HEK293T (cell line): ENCODE measurements around the gene DDX11.
"Not testable (repeated sequence)": the region's sequence is repeated elsewhere in the genome, so short reads cannot be mapped to it uniquely, and the experiment has no call there.

Experiments used
- CTCF ChIA-PET: fragments of 350-600 bp; formaldehyde crosslinking; extraction: SDS; loops from one replicate; lab custom pipeline; 2021; ENCODE audit warnings: antibody characterized with exemption, inconsistent platforms; lab: Yijun Ruan, JAX
- POLR2A ChIA-PET: fragments of 350-600 bp; formaldehyde crosslinking; extraction: SDS; loops from one replicate; lab custom pipeline; 2020; ENCODE audit warnings: antibody characterized with exemption, inconsistent platforms; lab: Yijun Ruan, JAX
- DNase-seq: peaks from one replicate; pipeline ENCODE4 v3.0.0; 2012; ENCODE audit warnings: mixed read lengths; ENCODE audit errors: extremely low spot score
- ARNT ChIP-seq: fragments of 450-650 bp; IDR thresholded peaks from 2 replicates; pipeline ENCODE4 v1.6.1; 2017; ENCODE audit warnings: mild to moderate bottlenecking
- BHLHE40 ChIP-seq: fragments of 450-650 bp; IDR thresholded peaks from 2 replicates; pipeline ENCODE4 v1.6.1; 2016; ENCODE audit warnings: mild to moderate bottlenecking, moderate library complexity, borderline replicate concordance
- CTBP1 ChIP-seq: fragments of 450-650 bp; IDR thresholded peaks from 2 replicates; pipeline ENCODE4 v1.6.1; 2016; ENCODE audit warnings: borderline replicate concordance
- ELF4 ChIP-seq: fragments of 450-650 bp; IDR thresholded peaks from 2 replicates; pipeline ENCODE4 v1.6.1; 2017; ENCODE audit warnings: antibody characterized with exemption
- FOXA1 ChIP-seq: fragments of 450-650 bp; IDR thresholded peaks from 2 replicates; pipeline ENCODE4 v1.6.1; 2016; ENCODE audit warnings: mild to moderate bottlenecking
- FOXK2 ChIP-seq: fragments of 450-650 bp; IDR thresholded peaks from 2 replicates; pipeline ENCODE4 v1.6.1; 2016; ENCODE audit warnings: mild to moderate bottlenecking
- FOXM1 ChIP-seq: fragments of 450-650 bp; IDR thresholded peaks from 2 replicates; pipeline ENCODE4 v1.6.1; 2017; ENCODE audit warnings: mild to moderate bottlenecking, borderline replicate concordance
- HDGF ChIP-seq: fragments of 450-650 bp; IDR thresholded peaks from 2 replicates; pipeline ENCODE4 v1.6.1; 2017; ENCODE audit warnings: antibody characterized with exemption, borderline replicate concordance
- L3MBTL2 ChIP-seq: fragments of 450-650 bp; conservative IDR thresholded peaks from 2 replicates; pipeline ENCODE4 v1.6.1; 2016; ENCODE audit warnings: mild to moderate bottlenecking
- LEF1 ChIP-seq: fragments of 450-650 bp; IDR thresholded peaks from 2 replicates; pipeline ENCODE4 v1.6.1; 2017; ENCODE audit warnings: mild to moderate bottlenecking, borderline replicate concordance
- NFRKB ChIP-seq: fragments of 450-650 bp; IDR thresholded peaks from 2 replicates; pipeline ENCODE4 v1.6.1; 2016; ENCODE audit warnings: mild to moderate bottlenecking, moderate library complexity
- PKNOX1 ChIP-seq: fragments of 450-650 bp; IDR thresholded peaks from 2 replicates; pipeline ENCODE4 v1.6.1; 2016
- SP1 ChIP-seq: fragments of 450-650 bp; IDR thresholded peaks from 2 replicates; pipeline ENCODE4 v1.6.1; 2017
- SUZ12 ChIP-seq: fragments of 450-650 bp; IDR thresholded peaks from 2 replicates; pipeline ENCODE4 v1.6.1; 2016; ENCODE audit warnings: mild to moderate bottlenecking
- TARDBP ChIP-seq: fragments of 450-650 bp; IDR thresholded peaks from 2 replicates; pipeline ENCODE4 v1.6.1; 2016
- ZNF384 ChIP-seq: fragments of 450-650 bp; IDR thresholded peaks from 2 replicates; pipeline ENCODE4 v1.6.1; 2016

The DDX11 gene

GRCh38 chr12:31041033-31041564, 32.6 kb upstream of the DDX11 start:
- TF ChIP-seq FOXK2: no peak
- no peak for TF ChIP-seq BHLHE40
- no peak for TF ChIP-seq L3MBTL2
- TF ChIP-seq CTBP1: no peak
- no peak for TF ChIP-seq ARNT
- TF ChIP-seq FOXA1: no peak
- TF ChIP-seq SUZ12: no peak
- no peak for TF ChIP-seq NFRKB
- TF ChIP-seq HDGF: no peak
- no peak for TF ChIP-seq ELF4
- no peak for DNase-seq
- CTCF ChIA-PET: no interaction called here
- POLR2A ChIA-PET: no interaction called here

GRCh38 chr12:31050143-31050542, 23.5 kb upstream of the DDX11 start:
- POLR2A ChIA-PET, CTCF ChIA-PET, DNase-seq: not testable (repeated sequence)

- POLR2A ChIA-PET, CTCF ChIA-PET, DNase-seq: not testable (repeated sequence)
These were observed 23.1 kb upstream of the DDX11 start for GRCh38 chr12:31050548-31050947.

GRCh38 chr12:31051692-31052091, 22.0 kb upstream of the DDX11 start:
- DNase-seq, CTCF ChIA-PET: not testable (repeated sequence)

GRCh38 chr12:31052121-31052520, 21.5 kb upstream of the DDX11 start:
- CTCF ChIA-PET, DNase-seq, POLR2A ChIA-PET: not testable (repeated sequence)

More at GRCh38 chr12:31051692-31052091, 22.0 kb upstream of the DDX11 start:
- POLR2A ChIA-PET: not testable (repeated sequence)

GRCh38 chr12:31052666-31053439, 20.8 kb upstream of the DDX11 start:
- DNase-seq, POLR2A ChIA-PET, CTCF ChIA-PET: not testable (repeated sequence)

DNA sequence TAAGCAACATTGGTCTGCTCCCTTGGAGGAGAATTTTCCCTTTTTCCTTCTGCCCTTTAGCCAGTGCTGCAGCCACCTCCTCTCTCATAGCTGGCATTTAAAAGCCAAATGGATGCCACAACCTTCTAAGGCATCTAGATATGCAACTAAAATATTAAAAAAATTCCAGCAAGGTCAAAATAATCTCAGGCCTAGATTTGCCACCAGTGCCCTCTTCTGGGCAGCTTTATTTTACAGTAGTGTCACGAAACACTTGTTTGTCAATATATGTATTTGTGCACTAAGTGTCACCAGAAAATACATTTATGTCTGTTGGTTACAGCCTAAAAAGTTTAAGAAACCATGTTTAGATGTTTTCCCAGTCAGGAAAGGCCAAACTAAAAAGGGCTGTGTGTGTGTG, 19.7 kb upstream of the DDX11 start:
- CTCF ChIA-PET: interaction anchor here (0.7 to 0.8 kb wide), 2 partner anchors 16 to 43 kb away, joined by 3 read pairs; no protein-coding TSS in a partner anchor
- DNase-seq, POLR2A ChIA-PET: not testable (repeated sequence)

GRCh38 chr12:31057671-31058070, 16.0 kb upstream of the DDX11 start:
- ChIA-PET POLR2A (no interaction called here), CTCF (no interaction called here)
- no peak for TF ChIP-seq PKNOX1
- TF ChIP-seq SUZ12: no peak
- no peak for TF ChIP-seq SP1
- no peak for TF ChIP-seq FOXK2
- no peak for TF ChIP-seq BHLHE40
- TF ChIP-seq ZNF384: no peak
- TF ChIP-seq CTBP1: no peak
- TF ChIP-seq LEF1: no peak
- no peak for TF ChIP-seq FOXM1
- TF ChIP-seq ARNT: no peak
- TF ChIP-seq NFRKB: no peak
- no peak for TF ChIP-seq ELF4
- TF ChIP-seq HDGF: no peak
- TF ChIP-seq TARDBP: no peak
- no peak for TF ChIP-seq L3MBTL2

DNA sequence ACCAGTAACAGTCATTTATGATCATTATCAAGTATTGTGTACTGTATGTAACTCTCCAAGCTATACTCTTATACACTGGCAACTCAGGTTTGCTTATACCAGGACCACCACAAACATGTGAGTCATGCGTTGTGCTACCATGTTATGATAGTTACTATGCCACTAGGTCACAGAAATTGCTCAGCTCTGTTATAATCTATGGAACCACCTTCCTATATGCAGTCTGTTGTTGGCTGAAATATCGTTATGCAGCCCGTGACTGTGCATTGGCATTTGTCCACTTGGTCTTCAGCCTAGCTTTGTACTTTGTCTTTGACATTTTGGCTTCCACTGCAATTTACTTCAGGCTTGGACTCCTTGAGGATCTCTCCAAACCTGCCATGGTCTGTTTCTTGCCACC, 7.5 kb upstream of the DDX11 start:
- DNase-seq, POLR2A ChIA-PET: not testable (repeated sequence)

More at GRCh38 chr12:31057671-31058070, 16.0 kb upstream of the DDX11 start:
- DNase-seq: no peak

GRCh38 chr12:31067656-31068055, 6.0 kb upstream of the DDX11 start:
- POLR2A ChIA-PET, CTCF ChIA-PET, DNase-seq: not testable (repeated sequence)

More for the DNA sequence above, 7.5 kb upstream of the DDX11 start:
- CTCF ChIA-PET: not testable (repeated sequence)

- POLR2A ChIA-PET: interaction anchor here (1.2 kb wide), 1 partner anchor 62 kb away, joined by 3 read pairs; no protein-coding TSS in a partner anchor
- CTCF ChIA-PET: not testable (repeated sequence)
These were observed 2.5 kb upstream of the DDX11 start for GRCh38 chr12:31070971-31071740.

DNA sequence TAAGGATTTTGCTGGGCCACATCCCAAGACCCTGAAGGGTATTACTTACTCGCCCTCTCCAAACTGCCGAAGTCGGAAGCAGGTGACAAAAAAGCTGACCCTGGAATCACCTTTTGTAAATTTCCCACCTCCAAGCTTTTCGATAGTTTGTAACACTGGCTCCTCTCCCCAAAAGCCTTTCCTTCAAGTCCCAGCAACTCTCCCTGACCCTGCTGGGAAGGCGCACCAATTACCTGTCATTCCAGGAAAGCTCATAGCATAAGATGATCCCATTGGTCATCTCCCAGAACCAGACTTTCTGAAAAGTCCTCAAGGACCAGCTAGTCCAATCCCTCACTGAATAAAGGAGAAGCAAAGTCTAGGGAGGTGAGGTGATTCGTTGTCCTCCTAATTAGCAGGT, 698 bp upstream of the DDX11 start:
- CTCF ChIA-PET, DNase-seq: not testable (repeated sequence)
- POLR2A ChIA-PET: interaction anchor here (1.3 kb wide), 1 partner anchor 45 kb away, joined by 3 read pairs; no protein-coding TSS in a partner anchor

More at GRCh38 chr12:31070971-31071740, 2.5 kb upstream of the DDX11 start:
- DNase-seq: not testable (repeated sequence)

- POLR2A ChIA-PET: interaction anchor here (1.3 kb wide), 1 partner anchor 46 kb away, joined by 3 read pairs; no protein-coding TSS in a partner anchor
- CTCF ChIA-PET, DNase-seq: not testable (repeated sequence)
These were observed 744 bp downstream of the DDX11 start for GRCh38 chr12:31074333-31074874.
